GM23338 (cell line): ENCODE measurements around the gene SORCS3.

Experiments
- REST ChIP-seq: IDR thresholded peaks from one replicate; pipeline ENCODE4 v1.6.1; 2018; ENCODE audit warnings: antibody characterized with exemption; ENCODE audit not compliant: unreplicated experiment
- ZNF114 ChIP-seq: fragments of 250-450 bp; sonication (Bioruptor Pico); IDR thresholded peaks from 2 replicates; pipeline ENCODE4 v1.5.0; 2020; ENCODE audit warnings: mild to moderate bottlenecking, moderate library complexity

GRCh38 chr10:104937567-104937966 lies 296.5 kb downstream of the SORCS3 start:
- TF ChIP-seq ZNF114 (CRISPR knock-in tag), result no peak
- no peak for TF ChIP-seq REST
